ENCODE measurements around the gene LGI4.

Gene LGI4

DNA sequence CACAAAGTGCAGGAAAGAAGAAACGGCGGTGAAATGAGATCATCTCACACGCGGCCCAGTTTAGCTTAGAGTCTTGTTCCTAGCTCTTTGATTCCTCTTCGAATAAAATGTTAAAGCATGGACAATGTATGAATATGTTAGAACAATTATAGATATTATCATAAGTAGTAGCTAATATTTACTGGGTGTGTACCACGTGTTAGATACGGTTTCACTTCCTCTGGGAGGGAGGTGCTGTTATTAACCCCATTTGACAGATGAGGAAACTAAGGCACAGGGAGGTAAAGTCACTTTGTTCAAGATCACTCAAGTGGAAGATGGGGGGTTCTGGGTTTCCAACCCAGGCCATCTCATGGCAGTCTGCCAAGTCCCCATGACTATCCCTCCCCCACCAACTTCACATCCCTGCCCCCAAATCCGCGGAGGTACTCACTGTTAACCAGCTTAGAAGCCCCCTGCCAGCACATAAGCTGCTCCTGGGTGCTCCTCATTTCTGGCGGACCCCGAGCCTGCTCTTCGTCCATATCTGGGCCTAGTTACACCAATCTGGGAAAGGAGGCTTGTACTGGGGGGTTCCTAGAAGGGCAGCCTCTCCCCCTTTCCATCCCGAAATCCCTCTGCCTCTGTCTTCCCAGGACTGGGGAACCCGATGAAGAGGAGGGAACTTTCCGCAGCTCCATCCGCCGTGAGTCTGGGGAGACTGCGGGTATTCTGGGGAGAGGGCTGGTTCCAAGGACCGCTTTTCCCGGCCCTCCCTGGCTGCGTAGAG is 7.2 kb upstream of the LGI4 start:
- H3K4me3 ChIP-seq (ENCODE audit: low read depth, low read length), result no peak overlapping the region
- TF ChIP-seq CTCF (IDR thresholded peaks at IDR 0.05; ENCODE audit: control insufficient read depth, extremely low read depth, insufficient read depth), result no peak
- DNase-seq (ENCODE audit: low read depth), result no peak

DNA sequence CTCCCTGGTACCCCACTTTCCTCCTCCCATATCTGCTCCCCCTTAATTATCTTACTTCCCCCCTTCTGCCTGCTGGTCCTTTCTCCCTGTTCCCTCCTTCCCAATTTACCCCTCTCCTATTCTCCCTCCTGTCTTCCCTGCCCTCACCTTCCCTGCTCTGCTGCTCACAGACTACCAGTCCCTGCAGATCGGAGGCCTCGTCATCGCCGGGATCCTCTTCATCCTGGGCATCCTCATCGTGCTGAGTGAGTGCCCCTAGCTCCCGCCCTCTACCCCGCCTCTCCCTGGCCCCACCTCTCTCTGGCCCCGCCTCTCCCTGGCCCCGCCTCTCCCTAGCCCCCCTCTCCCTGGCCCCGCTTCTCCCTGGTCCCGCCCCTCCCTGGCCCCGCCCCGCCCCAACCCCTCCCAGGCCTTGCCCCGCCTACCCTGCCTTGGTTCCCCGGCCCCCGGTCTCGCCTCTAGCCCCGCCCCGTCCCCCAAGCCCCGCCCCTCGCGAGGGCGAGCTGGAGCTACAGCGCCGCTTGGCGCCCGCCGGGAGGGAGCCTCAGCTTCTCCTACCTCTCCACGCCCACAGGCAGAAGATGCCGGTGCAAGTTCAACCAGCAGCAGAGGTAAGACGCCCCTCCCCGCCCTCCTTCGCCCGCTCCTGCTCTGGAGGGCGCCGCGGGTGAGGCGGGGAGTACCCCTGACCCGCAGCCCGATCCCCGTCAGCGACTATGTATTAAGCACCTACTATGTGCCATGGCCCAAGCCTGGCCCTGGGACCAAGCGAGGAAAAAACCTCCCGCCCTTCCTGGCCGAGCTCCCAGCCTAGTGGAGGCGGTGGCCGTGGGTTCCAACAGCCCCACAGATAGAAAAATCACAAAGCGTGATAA is 6.3 kb upstream of the LGI4 start:
- no peak overlapping the region for H3K4me3 ChIP-seq (ENCODE audit: low read depth, low read length)
- TF ChIP-seq CTCF (IDR thresholded peaks at IDR 0.05; ENCODE audit: control insufficient read depth, extremely low read depth, insufficient read depth), result peak; percentile 72
- peak; percentile 58 for DNase-seq (ENCODE audit: low read depth)

DNA sequence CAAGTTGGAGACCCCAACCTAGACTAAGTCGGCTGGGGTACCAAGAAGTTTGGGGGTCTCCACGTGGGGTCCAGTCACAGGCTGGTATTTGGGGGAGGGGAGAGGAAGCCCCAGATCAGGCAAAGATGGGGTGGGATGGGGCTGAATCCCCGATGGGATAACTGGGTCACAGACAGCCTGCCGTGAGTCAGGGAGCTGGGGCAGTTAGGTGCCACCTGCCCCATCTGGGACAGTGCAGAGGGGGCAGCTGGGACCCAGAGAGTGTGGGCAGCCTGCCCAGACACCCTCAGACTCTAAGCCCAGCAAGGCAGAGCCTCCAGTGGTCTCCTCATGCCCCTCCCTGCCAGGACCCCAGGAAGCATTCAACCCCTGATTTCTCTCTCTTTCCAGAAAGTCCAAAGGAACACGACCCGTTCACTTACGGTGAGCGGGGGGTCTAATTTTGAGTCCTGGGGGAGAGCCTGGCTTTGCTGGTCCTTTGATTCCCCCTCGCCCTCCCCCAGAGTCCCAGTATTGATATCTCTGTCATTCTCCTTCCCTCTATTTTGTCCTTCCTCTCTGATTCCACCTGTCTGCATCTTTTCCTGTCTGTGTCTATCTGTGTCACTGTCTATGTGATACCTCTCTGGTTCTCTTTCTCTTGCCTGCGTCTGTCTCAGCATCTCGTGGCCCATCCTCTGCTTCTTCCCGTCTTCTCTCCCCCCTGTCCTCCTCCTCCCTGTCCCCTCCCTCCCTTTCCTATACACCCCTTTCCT is 5.5 kb upstream of the LGI4 start:
- no peak overlapping the region for H3K4me3 ChIP-seq (ENCODE audit: low read depth, low read length)
- no peak for TF ChIP-seq CTCF (IDR thresholded peaks at IDR 0.05; ENCODE audit: control insufficient read depth, extremely low read depth, insufficient read depth)
- DNase-seq (ENCODE audit: low read depth), result no peak

DNA sequence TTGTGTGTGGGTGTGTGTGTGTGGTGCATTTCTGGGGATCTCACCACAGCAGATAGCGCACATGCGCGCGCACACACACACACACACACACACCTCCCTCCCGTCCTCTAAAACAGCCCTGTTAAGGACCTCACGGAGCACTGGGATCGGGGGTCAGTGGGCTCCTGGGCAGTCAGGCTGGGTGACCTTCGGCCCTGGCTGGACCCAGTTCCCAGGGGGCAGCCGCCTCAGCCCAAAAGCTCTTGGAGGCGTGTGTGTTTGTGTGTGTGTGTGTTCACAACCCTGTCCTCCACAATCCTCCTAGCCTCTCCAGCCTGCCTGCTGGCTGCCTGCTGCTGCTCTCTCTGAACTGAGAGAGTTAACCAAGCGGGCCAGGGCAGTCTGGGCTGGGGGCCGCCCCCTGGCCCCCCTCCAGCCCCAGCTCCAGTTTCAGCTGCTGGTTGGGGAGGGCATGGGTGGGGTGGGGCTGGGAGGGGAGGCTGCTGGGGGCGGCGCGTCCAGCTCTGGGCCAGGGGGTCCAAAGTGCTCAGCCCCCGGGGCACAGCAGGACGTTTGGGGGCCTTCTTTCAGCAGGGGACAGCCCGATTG is 3.5 kb upstream of the LGI4 start, which contains the start of gene FXYD1:
FXYD1 (plus strand) TSS at position 520 of the 588 bp plus-strand sequence. CDS start 1,256 bp downstream, outside the sequence.
- no peak for TF ChIP-seq CTCF (IDR thresholded peaks at IDR 0.05; ENCODE audit: control insufficient read depth, extremely low read depth, insufficient read depth)
- no peak for DNase-seq (ENCODE audit: low read depth)
- no peak within 1 kb of the TSS for H3K4me3 ChIP-seq (ENCODE audit: low read depth, low read length)

- no peak for DNase-seq (ENCODE audit: low read depth)
- no peak for TF ChIP-seq CTCF (IDR thresholded peaks at IDR 0.05; ENCODE audit: control insufficient read depth, extremely low read depth, insufficient read depth)
Measured at GRCh38 chr19:35136977-35137702, 2.3 kb upstream of the LGI4 start.

GRCh38 chr19:35136231-35136630 is 1.4 kb upstream of the LGI4 start:
- DNase-seq (ENCODE audit: low read depth), result no peak
- H3K4me3 ChIP-seq (ENCODE audit: low read depth, low read length), result no peak overlapping the region
- TF ChIP-seq CTCF (IDR thresholded peaks at IDR 0.05; ENCODE audit: control insufficient read depth, extremely low read depth, insufficient read depth), result no peak

More at GRCh38 chr19:35136977-35137702, 2.3 kb upstream of the LGI4 start:
- H3K4me3 ChIP-seq (ENCODE audit: low read depth, low read length), result no peak overlapping the region

Measured in LNCaP clone FGC (cell line).